CD4-positive, CD25-positive, alpha-beta regulatory T cell (primary cell): ENCODE results near the gene LRRN1. TPM values are rescaled to one million over a fixed set of nuclear protein-coding genes. Genes with fewer than 3 reads are reported as not detected.
A peak's percentile ranks its signal among the peaks of the same experiment; 100 is the strongest.

Source experiments
- ATAC-seq, 2 donors: fragments of 150-1000 bp; cut with Tn5 transposase; one replicate each; pipeline ENCODE4 v1.10.0; 2021; ENCODE audit warnings: low read depth in 2 of 2, moderate number of reproducible peaks in 2 of 2, moderate library complexity in 1 of 2
- DNase-seq, 3 donors: peaks; one replicate each; pipeline versions ENCODE4 v3.0.0 to v3.0.0-alpha.2; 2012 to 2022; ENCODE audit warnings: mixed read lengths in 1 of 3
- H3K27ac ChIP-seq: one replicate; pipeline ENCODE4 v1.7.0; 2013; ENCODE audit warnings: mild to moderate bottlenecking, low read length; ENCODE audit not compliant: insufficient read depth, poor library complexity, severe bottlenecking
- H3K27me3 ChIP-seq: one replicate; pipeline ENCODE4 v1.7.0; 2013; ENCODE audit warnings: low read length; ENCODE audit not compliant: control insufficient read depth, insufficient read depth
- H3K36me3 ChIP-seq: one replicate; pipeline ENCODE4 v1.7.0; 2013; ENCODE audit warnings: mild to moderate bottlenecking, low read length, moderate library complexity; ENCODE audit not compliant: control insufficient read depth, insufficient read depth
- H3K4me1 ChIP-seq: 2 replicates; pipeline ENCODE4 v1.7.0; 2013; ENCODE audit warnings: mild to moderate bottlenecking, low read length; ENCODE audit not compliant: insufficient read depth, control insufficient read depth, poor library complexity, severe bottlenecking
- H3K4me3 ChIP-seq: one replicate; pipeline ENCODE4 v1.7.0; 2013; ENCODE audit warnings: low read depth, mild to moderate bottlenecking, low read length, moderate library complexity
- H3K9me3 ChIP-seq, 2 experiments: 1 replicate in 1 of 2; 2 replicates in 1 of 2; pipeline ENCODE4 v1.7.0; 2013; ENCODE audit warnings: low read length in 2 of 2, mild to moderate bottlenecking in 1 of 2, moderate library complexity in 1 of 2; ENCODE audit not compliant: control insufficient read depth in 2 of 2
- H3K27ac Mint-ChIP-seq, 3 donors: one replicate each; pipeline ENCODE4 v1.8.0; 2020 to 2022; ENCODE audit warnings: mild to moderate bottlenecking in 3 of 3, mixed read lengths in 3 of 3, moderate library complexity in 2 of 3
- H3K27me3 Mint-ChIP-seq: one replicate; pipeline ENCODE4 v1.8.0; 2022; ENCODE audit warnings: mild to moderate bottlenecking, mixed read lengths
- H3K36me3 Mint-ChIP-seq: one replicate; pipeline ENCODE4 v1.8.0; 2020; ENCODE audit warnings: mixed read lengths
- H3K4me1 Mint-ChIP-seq, 4 donors: one replicate each; pipeline ENCODE4 v1.8.0; 2020 to 2022; ENCODE audit warnings: mixed read lengths in 4 of 4, mild to moderate bottlenecking in 1 of 4
- H3K4me3 Mint-ChIP-seq, 4 donors: one replicate each; pipeline ENCODE4 v1.8.0; 2020 to 2022; ENCODE audit warnings: mild to moderate bottlenecking in 4 of 4, mixed read lengths in 4 of 4, moderate library complexity in 3 of 4
- H3K9me3 Mint-ChIP-seq, 7 donors: one replicate each; pipeline ENCODE4 v1.8.0; 2020 to 2022; ENCODE audit warnings: mixed read lengths in 7 of 7, mild to moderate bottlenecking in 3 of 7, moderate library complexity in 2 of 7
- polyA plus RNA-seq, 4 donors: library from polyadenylated mRNA; unstranded; fragments of 300-500 nt; fragmentation: Illumina TruSeq; gene quantifications; one replicate each; pipeline ENCODE4 v1.2.3, GENCODE V29; 2021
- total RNA-seq: library from RNA; stranded (reverse); gene quantifications from one replicate; pipeline ENCODE4 v1.2.3, GENCODE V29; 2022

Gene LRRN1
- total RNA-seq: 0.44 TPM
- polyA plus RNA-seq: under 1 TPM in 2 of 4 donors, not detected in 2; 0.23 to 0.25 TPM

DNA sequence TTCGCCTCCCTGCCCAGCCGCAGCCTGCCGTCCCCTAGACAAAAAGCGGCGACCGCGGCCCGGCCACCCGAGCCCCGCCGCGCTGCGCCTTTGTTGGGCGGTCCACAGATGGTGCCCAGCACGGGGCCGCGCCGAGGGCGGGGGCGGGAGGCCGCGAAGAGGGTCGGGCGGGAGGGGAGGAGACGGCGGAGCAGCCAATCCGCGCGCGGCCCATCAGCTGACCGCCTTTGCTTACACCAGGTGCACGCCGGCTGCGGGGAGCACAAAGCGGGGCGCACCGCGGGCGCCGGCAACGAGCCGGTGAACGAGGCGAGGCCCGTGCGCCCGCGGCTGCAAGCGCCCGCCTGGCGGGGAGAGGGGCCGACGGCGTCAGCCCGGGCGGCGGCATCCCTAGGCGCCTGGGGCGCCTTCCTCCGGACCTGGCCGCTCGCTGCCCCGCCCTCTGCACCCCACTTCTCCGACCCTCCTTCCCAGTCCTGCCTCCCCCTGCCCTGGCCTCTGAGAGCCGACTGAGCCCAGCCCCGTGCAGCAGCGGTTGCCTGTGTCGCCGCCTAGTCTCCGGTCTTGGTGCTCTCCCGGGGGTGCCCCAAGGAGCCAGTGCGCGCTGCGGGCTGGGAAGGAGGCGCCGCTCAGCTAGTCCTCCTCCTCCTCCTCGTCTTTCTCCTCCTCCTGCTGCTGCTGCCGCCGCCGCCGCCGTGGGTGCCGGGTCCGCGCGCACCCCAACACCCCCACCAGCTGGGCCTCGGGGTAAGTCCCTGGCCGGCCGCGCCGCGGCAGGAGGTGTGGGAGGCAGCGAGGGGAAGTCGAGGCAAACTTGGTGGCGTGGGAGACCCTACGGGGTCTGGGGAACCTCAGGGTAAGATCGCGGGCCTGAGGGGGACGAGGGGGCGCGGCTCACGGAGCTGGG lies at the start of gene LRRN1:
LRRN1 (plus strand) TSS at position 259 of the 907 bp plus-strand sequence. CDS start 45,211 bp downstream, outside the sequence.
- Mint-ChIP-seq H3K4me3 (peak within 1 kb of the TSS; percentile 75 to 88 (median 80)), H3K27me3 (peaks cover 50% of the 10 kb centered on the region), H3K9me3 (peaks cover 0 to 10% (median 4%) of the 10 kb centered on the region in 7 donors), H3K4me1 (peaks cover 0 to 20% (median 6%) of the 10 kb centered on the region in 4 donors), H3K36me3 (peaks cover 3% of the 10 kb centered on the region), H3K27ac (no peak within 1 kb of the TSS)
- no peak within 1 kb of the TSS for H3K27ac ChIP-seq
- peak in 1 of 2 donors; percentile 41 for ATAC-seq
- H3K9me3 ChIP-seq: no peaks in the 10 kb centered on the region
- H3K4me1 ChIP-seq: peaks cover 6% of the 10 kb centered on the region
- peaks cover 17% of the 10 kb centered on the region for H3K27me3 ChIP-seq
- DNase-seq: peak in 2 of 3 donors; percentile 6 to 60
- H3K36me3 ChIP-seq: no peaks in the 10 kb centered on the region
- no peak within 1 kb of the TSS for H3K4me3 ChIP-seq

DNA sequence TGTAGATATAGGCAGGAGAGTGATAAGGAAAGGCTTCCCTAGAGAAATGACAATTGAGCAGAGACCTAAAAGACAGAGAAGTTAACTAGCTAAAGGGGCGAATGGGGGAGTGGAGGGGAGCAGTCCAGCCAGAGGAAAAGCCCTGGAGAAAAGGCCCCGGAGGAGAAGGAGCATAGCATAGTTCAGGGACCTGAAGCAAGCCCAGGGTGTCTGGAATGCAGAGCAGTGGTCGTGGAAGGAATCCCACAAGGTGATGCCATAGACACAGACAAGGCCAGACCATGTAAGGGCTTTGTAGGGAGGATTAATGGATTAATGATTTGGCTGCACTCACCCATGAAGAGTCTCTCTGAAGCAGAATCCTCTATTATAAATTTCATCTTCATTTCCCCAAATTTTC lies 45.8 kb upstream of the LRRN1 start:
- H3K36me3 ChIP-seq: no peaks in the 10 kb centered on the region
- H3K4me3 ChIP-seq: no peak overlapping the region
- DNase-seq (no peak), ATAC-seq (no peak)
- H3K4me1 ChIP-seq: no peaks in the 10 kb centered on the region
- H3K27me3 ChIP-seq: no peaks in the 10 kb centered on the region
- no peak overlapping the region for H3K27ac ChIP-seq
- Mint-ChIP-seq H3K36me3 (no peaks in the 10 kb centered on the region), H3K27ac (no peak overlapping the region), H3K4me1 (no peaks in the 10 kb centered on the region), H3K27me3 (no peaks in the 10 kb centered on the region), H3K4me3 (no peak overlapping the region), H3K9me3 (peaks cover 0 to 5% (median 0%) of the 10 kb centered on the region in 7 donors)
- H3K9me3 ChIP-seq: no peaks in the 10 kb centered on the region

DNA sequence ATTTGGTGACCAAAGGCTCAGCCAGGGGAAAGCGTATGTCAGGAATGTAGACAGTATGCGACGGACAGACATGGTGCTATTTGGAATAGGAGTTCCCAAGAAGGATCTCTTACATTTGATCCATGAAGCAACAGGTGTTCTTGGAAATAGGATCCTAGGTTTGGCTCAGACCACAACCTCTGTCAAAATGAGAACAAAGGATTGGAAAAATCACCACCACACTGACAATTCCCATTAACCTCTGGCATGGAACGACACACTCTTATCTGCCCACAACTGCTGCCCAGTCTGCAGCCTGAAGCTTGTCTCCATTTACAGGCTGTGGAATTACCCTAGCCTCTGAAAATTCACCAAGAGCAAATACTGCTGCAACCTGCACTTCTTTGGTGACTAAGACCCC lies 33.6 kb upstream of the LRRN1 start:
- Mint-ChIP-seq H3K36me3 (no peaks in the 10 kb centered on the region), H3K27ac (no peak overlapping the region), H3K4me3 (no peak overlapping the region), H3K9me3 (peaks cover 0 to 10% (median 0%) of the 10 kb centered on the region in 7 donors), H3K27me3 (no peaks in the 10 kb centered on the region), H3K4me1 (no peaks in the 10 kb centered on the region)
- no peak overlapping the region for H3K27ac ChIP-seq
- no peaks in the 10 kb centered on the region for H3K36me3 ChIP-seq
- no peaks in the 10 kb centered on the region for H3K4me1 ChIP-seq
- no peaks in the 10 kb centered on the region for H3K27me3 ChIP-seq
- DNase-seq: no peak
- no peak overlapping the region for H3K4me3 ChIP-seq
- ATAC-seq: no peak
- no peaks in the 10 kb centered on the region for H3K9me3 ChIP-seq

DNA sequence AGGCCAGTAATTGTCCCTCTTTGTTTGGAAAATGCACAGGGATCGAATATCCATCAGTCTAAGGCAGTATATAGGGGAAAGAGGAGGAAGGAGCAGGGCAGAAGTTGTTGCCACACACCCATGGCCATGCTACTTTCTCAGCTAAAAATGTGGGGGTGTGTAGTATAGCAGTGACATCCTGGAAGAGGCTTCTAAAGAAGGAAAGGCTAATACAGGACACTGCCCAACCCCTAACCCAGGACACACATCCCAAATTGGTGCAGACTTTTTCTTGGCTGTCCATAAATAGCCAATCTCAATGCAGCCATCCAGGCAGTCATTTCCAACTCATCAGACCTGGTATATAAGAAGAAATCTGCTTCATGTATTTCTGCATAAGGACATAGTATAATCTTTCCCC lies 33.1 kb upstream of the LRRN1 start:
- H3K4me1 Mint-ChIP-seq: no peaks in the 10 kb centered on the region
- peaks cover 0 to 10% (median 0%) of the 10 kb centered on the region in 7 donors for H3K9me3 Mint-ChIP-seq
- H3K4me3 ChIP-seq: no peak overlapping the region
- no peaks in the 10 kb centered on the region for H3K36me3 ChIP-seq
- H3K4me1 ChIP-seq: no peaks in the 10 kb centered on the region
- no peaks in the 10 kb centered on the region for H3K27me3 ChIP-seq
- no peak overlapping the region for H3K27ac Mint-ChIP-seq
- ATAC-seq (no peak), DNase-seq (no peak)
- H3K27ac ChIP-seq: no peak overlapping the region
- H3K36me3 Mint-ChIP-seq: no peaks in the 10 kb centered on the region
- no peaks in the 10 kb centered on the region for H3K9me3 ChIP-seq
- no peaks in the 10 kb centered on the region for H3K27me3 Mint-ChIP-seq
- H3K4me3 Mint-ChIP-seq: no peak overlapping the region

DNA sequence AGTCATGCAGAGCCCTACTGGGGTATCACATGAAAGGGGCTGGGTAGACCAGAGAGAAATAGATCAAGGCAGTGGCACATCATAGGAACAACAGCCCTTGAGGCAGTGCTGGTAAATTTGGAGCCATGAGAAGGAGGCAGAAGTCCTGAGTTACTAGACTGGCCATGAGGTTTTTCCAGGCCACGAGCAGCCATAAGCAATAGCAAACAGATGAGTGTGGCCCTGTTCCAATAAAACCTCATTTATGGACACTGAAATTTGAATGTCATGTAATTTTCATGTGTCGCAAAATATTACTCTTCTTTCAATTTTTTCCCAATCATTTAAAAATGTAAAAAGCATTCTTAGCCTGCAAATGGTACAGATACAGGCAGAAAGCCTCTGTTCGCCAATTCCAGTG lies 28.1 kb upstream of the LRRN1 start:
- Mint-ChIP-seq H3K9me3 (peaks cover 2 to 10% (median 5%) of the 10 kb centered on the region in 7 donors), H3K36me3 (peaks cover 3% of the 10 kb centered on the region), H3K4me3 (no peak overlapping the region), H3K27ac (no peak overlapping the region), H3K27me3 (no peaks in the 10 kb centered on the region), H3K4me1 (no peaks in the 10 kb centered on the region)
- DNase-seq (no peak), ATAC-seq (no peak)
- H3K27me3 ChIP-seq: no peaks in the 10 kb centered on the region
- no peaks in the 10 kb centered on the region for H3K9me3 ChIP-seq
- H3K27ac ChIP-seq: no peak overlapping the region
- no peaks in the 10 kb centered on the region for H3K4me1 ChIP-seq
- H3K4me3 ChIP-seq: no peak overlapping the region
- no peaks in the 10 kb centered on the region for H3K36me3 ChIP-seq

DNA sequence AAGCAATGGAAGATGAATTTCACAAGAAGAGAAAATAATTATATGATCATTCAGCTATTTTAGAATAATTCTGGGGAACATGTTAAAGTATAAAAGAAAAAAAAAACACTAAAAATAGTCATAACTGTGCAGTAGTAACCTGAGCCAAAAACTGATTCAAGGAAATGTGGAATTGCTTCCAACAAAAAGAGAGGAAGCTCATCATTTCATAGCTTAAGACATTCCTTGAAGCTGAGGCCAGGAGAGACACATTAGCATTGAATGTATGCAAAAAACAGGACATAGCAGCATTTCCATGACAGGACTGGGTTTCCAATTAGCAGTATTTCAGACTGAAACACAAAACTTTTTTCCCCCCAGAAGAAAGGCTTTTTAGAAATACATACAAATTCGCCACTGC lies 27.7 kb upstream of the LRRN1 start:
- Mint-ChIP-seq H3K27me3 (no peaks in the 10 kb centered on the region), H3K9me3 (peaks cover 4 to 12% (median 5%) of the 10 kb centered on the region in 7 donors), H3K36me3 (peaks cover 3% of the 10 kb centered on the region), H3K4me1 (no peaks in the 10 kb centered on the region), H3K27ac (no peak overlapping the region), H3K4me3 (no peak overlapping the region)
- no peak for ATAC-seq
- Histone ChIP-seq H3K27ac (no peak overlapping the region), H3K4me3 (no peak overlapping the region), H3K9me3 (no peaks in the 10 kb centered on the region), H3K36me3 (no peaks in the 10 kb centered on the region), H3K27me3 (no peaks in the 10 kb centered on the region), H3K4me1 (no peaks in the 10 kb centered on the region)
- DNase-seq: no peak

DNA sequence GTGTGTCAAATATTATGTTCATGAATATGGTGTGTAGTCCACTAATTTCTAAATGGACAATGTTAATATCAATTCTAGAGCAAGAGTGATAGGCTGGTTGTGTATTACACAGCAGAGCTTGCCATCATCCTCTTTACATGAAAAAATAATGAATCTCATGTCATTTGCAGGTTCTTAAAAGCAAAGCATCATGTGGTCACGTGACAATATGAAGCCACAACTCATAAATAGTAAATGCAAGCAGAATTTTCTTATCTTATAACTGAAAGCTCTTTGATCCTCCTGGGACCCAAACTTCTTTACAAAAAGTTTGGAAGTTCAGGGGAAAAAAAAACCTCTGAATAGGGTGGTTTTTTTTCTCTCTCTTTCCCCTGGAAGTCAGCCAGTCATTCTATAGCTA lies 26.9 kb upstream of the LRRN1 start:
- Mint-ChIP-seq H3K9me3 (peaks cover 5 to 15% (median 7%) of the 10 kb centered on the region in 7 donors), H3K4me3 (no peak overlapping the region), H3K27ac (no peak overlapping the region), H3K4me1 (no peaks in the 10 kb centered on the region), H3K36me3 (peaks cover 8% of the 10 kb centered on the region), H3K27me3 (no peaks in the 10 kb centered on the region)
- Histone ChIP-seq H3K9me3 (no peaks in the 10 kb centered on the region), H3K27ac (no peak overlapping the region), H3K36me3 (no peaks in the 10 kb centered on the region), H3K4me3 (no peak overlapping the region), H3K4me1 (no peaks in the 10 kb centered on the region), H3K27me3 (no peaks in the 10 kb centered on the region)
- ATAC-seq: no peak
- DNase-seq: no peak

DNA sequence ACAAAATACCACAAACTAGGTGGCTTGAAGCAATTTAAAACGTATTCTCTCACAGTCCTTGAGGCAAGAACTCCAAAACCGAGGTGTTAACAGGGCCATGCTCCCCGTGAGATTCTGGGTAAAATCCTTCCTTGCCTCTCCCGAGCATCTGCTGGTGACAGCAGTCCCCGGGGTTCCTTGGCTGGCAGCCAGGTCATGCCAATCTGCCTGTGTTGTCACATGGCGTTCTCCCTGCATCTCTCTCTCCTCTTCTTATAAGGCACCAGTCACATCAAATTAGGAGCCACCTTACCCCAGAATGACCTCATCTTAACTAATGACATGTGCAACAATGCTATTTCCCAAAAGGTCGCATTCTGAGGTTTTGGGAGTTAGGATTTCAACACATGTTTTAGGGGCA lies 26.3 kb upstream of the LRRN1 start:
- no peak overlapping the region for H3K27ac ChIP-seq
- H3K27me3 ChIP-seq: no peaks in the 10 kb centered on the region
- ATAC-seq: no peak
- H3K4me1 Mint-ChIP-seq: no peaks in the 10 kb centered on the region
- no peak overlapping the region for H3K4me3 ChIP-seq
- H3K9me3 Mint-ChIP-seq: peaks cover 5 to 15% (median 7%) of the 10 kb centered on the region in 7 donors
- H3K27ac Mint-ChIP-seq: no peak overlapping the region
- H3K27me3 Mint-ChIP-seq: no peaks in the 10 kb centered on the region
- H3K36me3 ChIP-seq: no peaks in the 10 kb centered on the region
- H3K4me1 ChIP-seq: no peaks in the 10 kb centered on the region
- no peaks in the 10 kb centered on the region for H3K9me3 ChIP-seq
- peaks cover 8% of the 10 kb centered on the region for H3K36me3 Mint-ChIP-seq
- no peak for DNase-seq
- no peak overlapping the region for H3K4me3 Mint-ChIP-seq
